Globus pallidus (tissue), 1 donor: ENCODE data around the gene HHATL.
A peak's percentile ranks its signal among the peaks of the same experiment; 100 is the strongest.

Experiments
- DNase-seq: peaks from one replicate; pipeline ENCODE4 v3.0.0-alpha.2; 2015; ENCODE audit warnings: low spot score

The HHATL gene

GRCh38 chr3:42684632-42685362, 17.8 kb downstream of the HHATL start:
- DNase-seq, result no peak

GRCh38 chr3:42683875-42684598, 18.6 kb downstream of the HHATL start:
- peak; percentile 81 for DNase-seq

GRCh38 chr3:42682301-42683070, 20.1 kb downstream of the HHATL start:
- no peak for DNase-seq

- DNase-seq, result no peak
These were observed 21.1 kb downstream of the HHATL start for GRCh38 chr3:42681361-42682038.

- DNase-seq, result no peak
These were observed 21.8 kb downstream of the HHATL start for GRCh38 chr3:42680806-42681205.

DNA sequence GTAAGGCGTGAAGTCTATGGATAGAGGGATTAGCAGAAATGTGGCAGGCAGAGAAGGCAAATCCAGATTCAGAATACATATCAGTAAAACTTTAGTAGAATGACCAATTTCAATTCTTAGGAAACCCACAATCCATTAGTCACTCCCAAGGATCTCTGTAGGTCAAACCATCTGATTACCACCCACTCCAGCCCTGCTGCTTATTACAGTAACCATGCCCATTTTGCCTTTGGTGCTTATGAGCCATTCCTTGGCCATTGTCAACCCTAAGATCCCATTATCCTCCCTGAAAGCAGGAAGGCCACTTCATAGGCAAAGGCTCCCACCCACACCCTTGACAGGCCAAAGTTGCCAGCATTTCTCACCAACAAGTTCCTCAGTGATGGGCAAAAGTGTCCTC, 22.3 kb downstream of the HHATL start:
- no peak for DNase-seq

GRCh38 chr3:42678447-42678846, 24.2 kb downstream of the HHATL start:
- no peak for DNase-seq

GRCh38 chr3:42675909-42676308, 26.7 kb downstream of the HHATL start:
- DNase-seq, result no peak

GRCh38 chr3:42674146-42674545, 28.5 kb downstream of the HHATL start:
- DNase-seq, result no peak

DNA sequence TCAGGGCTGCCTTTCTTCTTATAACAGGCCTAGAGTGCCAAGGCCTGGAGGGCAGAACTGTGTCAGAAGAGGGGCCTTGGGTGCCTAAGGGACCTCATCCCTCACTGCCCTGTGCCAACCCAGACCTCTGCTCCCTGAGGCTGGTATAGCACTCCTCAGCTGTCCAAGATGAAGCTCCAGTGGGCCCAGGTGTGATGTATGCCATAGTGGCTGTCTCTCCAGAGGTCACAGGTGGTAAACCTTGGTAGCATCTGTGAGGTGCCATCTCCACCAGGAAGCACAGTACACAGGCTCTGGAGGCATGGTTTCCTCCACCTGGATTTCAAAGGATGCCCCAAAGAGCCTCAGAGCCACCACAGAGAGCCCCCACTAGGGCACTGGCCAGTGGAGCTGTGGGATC, 29.5 kb downstream of the HHATL start:
- no peak for DNase-seq

GRCh38 chr3:42672515-42672914, 30.1 kb downstream of the HHATL start:
- no peak for DNase-seq

GRCh38 chr3:42670670-42671069, 31.9 kb downstream of the HHATL start:
- DNase-seq, result no peak

- DNase-seq, result no peak
These were observed 32.5 kb downstream of the HHATL start for GRCh38 chr3:42670051-42670576.

DNA sequence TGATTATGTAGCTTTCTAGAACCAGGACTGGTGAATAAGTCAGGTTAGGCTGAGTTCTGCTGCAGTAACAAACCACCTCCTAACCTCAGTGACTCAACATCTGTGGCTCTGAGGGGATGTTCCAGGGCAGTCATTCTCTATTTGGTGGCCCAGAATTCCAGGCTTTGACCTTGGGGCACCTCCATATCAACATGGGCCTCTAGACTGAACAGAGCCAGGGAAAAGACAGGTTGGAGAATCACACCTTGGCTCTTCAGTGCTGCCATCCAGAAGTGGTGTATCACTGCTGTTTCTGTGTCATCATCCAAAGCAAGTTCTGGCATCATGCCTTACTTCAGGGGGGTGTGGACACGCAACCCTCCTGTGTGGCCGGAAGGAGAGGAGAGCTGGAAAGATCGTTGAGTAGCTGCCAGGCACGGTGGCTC, 33.8 kb downstream of the HHATL start:
- DNase-seq, result no peak

- DNase-seq, result no peak
These were observed 34.2 kb downstream of the HHATL start for GRCh38 chr3:42668413-42668760.

DNA sequence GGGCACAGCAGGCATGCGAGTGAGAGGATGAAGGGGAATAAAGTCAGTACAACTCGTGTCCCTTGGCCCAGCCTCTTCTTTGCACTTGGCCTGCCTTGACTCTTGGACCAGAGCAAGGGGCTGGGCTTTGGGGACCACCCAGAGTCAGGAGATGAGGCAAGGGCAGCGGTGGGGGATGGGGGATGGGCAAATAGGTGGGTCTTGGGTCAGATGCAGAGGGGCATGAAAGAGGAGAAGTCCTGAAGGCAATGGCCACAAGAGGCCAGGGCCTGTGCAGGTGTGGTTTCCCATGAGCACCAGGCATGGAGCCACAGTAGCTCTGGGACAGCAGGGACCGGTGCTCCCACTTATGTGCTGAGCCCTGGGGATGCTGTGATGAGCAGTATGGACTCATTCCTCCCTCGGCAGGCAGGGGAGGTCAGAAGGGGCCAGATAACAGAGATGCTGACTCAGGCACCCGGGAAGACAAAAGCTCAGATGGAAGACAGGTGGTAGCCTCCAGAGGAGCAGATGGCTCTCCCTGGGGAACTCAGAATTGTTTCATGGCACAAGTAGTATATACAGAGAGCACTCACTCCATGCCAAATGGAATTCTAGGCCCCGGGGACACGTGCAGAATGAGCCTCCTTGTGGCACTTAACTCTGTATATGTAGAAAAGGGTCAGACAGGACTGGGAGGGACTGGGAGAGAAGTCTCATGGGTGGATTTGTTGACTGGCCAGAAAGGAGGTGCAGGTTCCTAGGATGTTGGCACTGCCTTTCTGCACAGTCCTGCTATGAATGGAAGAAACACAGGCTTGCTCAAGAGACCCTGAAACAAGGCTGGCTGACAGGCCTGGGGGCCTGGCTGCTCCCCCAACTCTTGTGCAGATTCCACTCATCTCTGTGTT, 34.8 kb downstream of the HHATL start:
- DNase-seq, result no peak

DNA sequence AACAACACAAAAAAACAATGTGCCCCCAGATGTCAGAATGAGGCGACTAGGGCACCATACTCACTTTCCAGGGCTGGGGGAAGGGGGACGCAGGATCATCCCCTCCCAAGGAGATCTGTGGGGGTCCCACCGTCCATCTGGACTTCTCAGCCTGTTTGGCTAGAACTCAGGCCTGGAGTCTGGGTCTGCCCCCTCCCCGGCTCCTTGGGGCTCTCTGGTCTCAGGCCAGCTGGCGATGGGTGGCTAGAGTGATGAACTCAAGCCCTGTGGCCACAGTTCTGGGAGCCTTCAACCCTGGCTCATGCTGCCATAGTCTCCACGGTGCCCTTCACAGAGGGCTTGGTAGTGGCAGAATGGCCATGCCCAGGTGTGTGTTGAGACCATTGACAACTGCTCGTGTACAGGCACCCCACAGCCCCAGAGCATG, 35.5 kb downstream of the HHATL start:
- no peak for DNase-seq

GRCh38 chr3:42666577-42666998, 36.0 kb downstream of the HHATL start:
- DNase-seq, result no peak

- DNase-seq, result no peak
These were observed 36.6 kb downstream of the HHATL start for GRCh38 chr3:42666022-42666421.

DNA sequence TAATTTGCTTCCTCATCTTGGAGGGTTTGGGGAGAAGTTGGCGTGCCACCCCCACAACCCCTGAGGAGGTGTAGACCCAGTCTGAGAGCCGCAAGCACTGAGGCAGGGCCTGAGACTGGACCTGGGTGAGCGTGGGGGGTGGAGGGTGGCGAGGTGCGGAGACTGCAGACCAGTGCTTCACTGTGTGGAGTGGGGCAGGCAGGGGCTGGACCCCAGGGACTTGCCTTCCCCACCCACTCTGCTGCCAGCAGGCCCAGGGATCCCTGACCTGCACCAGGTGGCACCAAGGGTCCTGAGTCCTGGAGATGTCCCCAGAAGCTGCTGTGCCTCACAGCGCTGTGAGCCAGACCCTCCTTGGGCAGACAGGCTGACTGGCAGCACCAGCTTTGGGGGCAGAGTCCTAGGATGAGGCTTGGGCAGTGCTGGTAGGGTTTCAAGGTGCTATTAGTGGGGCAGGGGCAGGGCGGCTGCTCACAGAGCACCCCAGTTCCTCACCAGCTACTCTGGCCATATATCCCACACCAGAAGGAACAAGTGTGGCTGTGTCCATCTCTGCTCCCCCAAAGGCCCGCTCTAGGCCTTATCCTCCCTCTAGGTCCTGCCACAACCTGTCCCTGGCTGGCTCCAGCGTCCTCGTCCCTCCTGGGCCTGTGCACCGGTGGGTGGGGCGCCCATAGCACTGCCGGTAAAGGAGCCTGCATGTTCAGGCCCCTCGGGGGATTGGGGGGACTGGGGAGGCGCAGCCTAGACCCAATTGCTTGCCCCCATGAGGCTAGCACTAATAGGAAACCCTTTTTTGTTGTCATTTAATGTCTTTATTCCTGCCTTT, 37.3 kb downstream of the HHATL start:
- no peak for DNase-seq
